Astrocyte (in vitro differentiated cells and primary cell): Measurements from ENCODE around the gene RNU7-1.

Experiments used
- EZH2 ChIP-seq: IDR thresholded peaks from 2 replicates; pipeline ENCODE4 v1.6.1; 2012; ENCODE audit warnings: mild to moderate bottlenecking, low read length, inconsistent platforms; ENCODE audit not compliant: insufficient read depth
- TF ChIP-seq, protein P1 (sequence below): IDR thresholded peaks from 2 replicates; pipeline ENCODE4 v1.5.1; 2011; ENCODE audit warnings: low read depth, mild to moderate bottlenecking, inconsistent platforms, low read length, moderate library complexity; ENCODE audit not compliant: insufficient read depth

DNA sequence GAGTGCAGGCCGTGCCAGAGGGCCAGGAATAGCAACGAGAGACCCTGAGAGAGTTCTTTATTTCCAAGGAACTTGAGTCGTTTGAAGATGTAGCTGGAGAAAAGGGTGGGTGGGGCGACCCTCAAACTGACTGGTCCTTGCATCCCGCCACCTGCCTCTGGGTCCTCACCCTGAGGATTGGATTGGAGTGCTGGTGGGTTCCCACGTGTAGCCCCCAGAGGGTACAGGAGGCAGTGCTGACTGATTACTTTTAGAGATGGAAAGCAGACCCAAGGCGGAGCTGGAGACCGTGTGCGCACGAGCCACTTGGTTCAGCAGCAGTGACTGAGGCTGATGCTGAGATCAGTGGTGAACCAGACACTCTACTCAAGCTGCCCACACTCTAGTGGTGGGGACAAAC is 34.0 kb downstream of the RNU7-1 start:
- TF ChIP-seq, protein P1, sequence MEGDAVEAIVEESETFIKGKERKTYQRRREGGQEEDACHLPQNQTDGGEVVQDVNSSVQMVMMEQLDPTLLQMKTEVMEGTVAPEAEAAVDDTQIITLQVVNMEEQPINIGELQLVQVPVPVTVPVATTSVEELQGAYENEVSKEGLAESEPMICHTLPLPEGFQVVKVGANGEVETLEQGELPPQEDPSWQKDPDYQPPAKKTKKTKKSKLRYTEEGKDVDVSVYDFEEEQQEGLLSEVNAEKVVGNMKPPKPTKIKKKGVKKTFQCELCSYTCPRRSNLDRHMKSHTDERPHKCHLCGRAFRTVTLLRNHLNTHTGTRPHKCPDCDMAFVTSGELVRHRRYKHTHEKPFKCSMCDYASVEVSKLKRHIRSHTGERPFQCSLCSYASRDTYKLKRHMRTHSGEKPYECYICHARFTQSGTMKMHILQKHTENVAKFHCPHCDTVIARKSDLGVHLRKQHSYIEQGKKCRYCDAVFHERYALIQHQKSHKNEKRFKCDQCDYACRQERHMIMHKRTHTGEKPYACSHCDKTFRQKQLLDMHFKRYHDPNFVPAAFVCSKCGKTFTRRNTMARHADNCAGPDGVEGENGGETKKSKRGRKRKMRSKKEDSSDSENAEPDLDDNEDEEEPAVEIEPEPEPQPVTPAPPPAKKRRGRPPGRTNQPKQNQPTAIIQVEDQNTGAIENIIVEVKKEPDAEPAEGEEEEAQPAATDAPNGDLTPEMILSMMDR = no peak
- no peak for TF ChIP-seq EZH2
